HepG2 (cell line): ENCODE data around the gene DPH2. TPM values are rescaled to one million over a fixed set of nuclear protein-coding genes. Genes with fewer than 3 reads are reported as not detected.

Experiments used
- AGO2 ChIP-seq: fragments of 200-400 bp; formaldehyde crosslinking; optimal IDR thresholded peaks from 2 replicates; pipeline ENCODE3; 2017; ENCODE audit warnings: mild to moderate bottlenecking, low read depth, low read length, moderate library complexity
- ATRX ChIP-seq: sonication (generic); formaldehyde crosslinking; IDR thresholded peaks from 2 replicates; pipeline ENCODE4 v1.4.0; 2020; ENCODE audit warnings: missing genetic modification reagents, borderline replicate concordance
- HDAC1 ChIP-seq: sonication (generic); formaldehyde crosslinking; IDR thresholded peaks from 2 replicates; pipeline ENCODE4 v1.5.1; 2020; ENCODE audit warnings: mild to moderate bottlenecking, missing genetic modification reagents
- KLF12 ChIP-seq: sonication (generic); formaldehyde crosslinking; IDR thresholded peaks from 2 replicates; pipeline ENCODE4 v1.4.0; 2020; ENCODE audit warnings: missing genetic modification reagents, borderline replicate concordance
- XRCC5 ChIP-seq: fragments of 200-400 bp; formaldehyde crosslinking; optimal IDR thresholded peaks from 2 replicates; pipeline ENCODE3; 2017; ENCODE audit warnings: mild to moderate bottlenecking, low read length
- ZFP41 ChIP-seq: sonication (generic); formaldehyde crosslinking; IDR thresholded peaks from 2 replicates; pipeline ENCODE4 v1.4.0; 2020; ENCODE audit warnings: mild to moderate bottlenecking, missing genetic modification reagents, borderline replicate concordance
- ZKSCAN8 ChIP-seq: IDR thresholded peaks from 2 replicates; pipeline ENCODE4 v1.6.1; 2016; ENCODE audit warnings: borderline replicate concordance, missing genetic modification reagents, missing compliant biosample characterization
- ZMYM2 ChIP-seq: sonication (generic); formaldehyde crosslinking; IDR thresholded peaks from 2 replicates; pipeline ENCODE4 v1.8.0; 2022; ENCODE audit warnings: mild to moderate bottlenecking, missing genetic modification reagents
- ZNF253 ChIP-seq: sonication (generic); formaldehyde crosslinking; IDR thresholded peaks from 2 replicates; pipeline ENCODE4 v1.8.0; 2022; ENCODE audit warnings: mild to moderate bottlenecking, missing genetic modification reagents, borderline replicate concordance
- ZNF30 ChIP-seq: sonication (generic); formaldehyde crosslinking; IDR thresholded peaks from 2 replicates; pipeline ENCODE4 v1.5.0; 2020; ENCODE audit warnings: mild to moderate bottlenecking, missing genetic modification reagents
- ZNF329 ChIP-seq: sonication (generic); formaldehyde crosslinking; IDR thresholded peaks from 2 replicates; pipeline ENCODE4 v1.9.0; 2021; ENCODE audit warnings: low read depth, mild to moderate bottlenecking, missing genetic modification reagents
- ZNF34 ChIP-seq: sonication (generic); formaldehyde crosslinking; IDR thresholded peaks from 2 replicates; pipeline ENCODE4 v1.4.0; 2020; ENCODE audit warnings: mild to moderate bottlenecking, missing genetic modification reagents, borderline replicate concordance
- ZNF460 ChIP-seq: sonication (generic); formaldehyde crosslinking; IDR thresholded peaks from 2 replicates; pipeline ENCODE4 v1.5.1; 2020; ENCODE audit warnings: missing genetic modification reagents, mild to moderate bottlenecking, borderline replicate concordance
- ZNF510 ChIP-seq: sonication (generic); formaldehyde crosslinking; IDR thresholded peaks from 2 replicates; pipeline ENCODE4 v1.4.0; 2020; ENCODE audit warnings: low read depth, mild to moderate bottlenecking, missing genetic modification reagents
- ZNF674 ChIP-seq: sonication (generic); formaldehyde crosslinking; IDR thresholded peaks from 2 replicates; pipeline ENCODE4 v1.5.0; 2020; ENCODE audit warnings: low read depth, mild to moderate bottlenecking, missing genetic modification reagents
- ZNF720 ChIP-seq: sonication (generic); formaldehyde crosslinking; IDR thresholded peaks from 2 replicates; pipeline ENCODE4 v1.4.0; 2020; ENCODE audit warnings: missing genetic modification reagents
- ZNF850 ChIP-seq: sonication (generic); formaldehyde crosslinking; conservative IDR thresholded peaks from 2 replicates; pipeline ENCODE4 v1.9.0; 2021; ENCODE audit warnings: mild to moderate bottlenecking, missing genetic modification reagents
- ZNF878 ChIP-seq: sonication (generic); formaldehyde crosslinking; IDR thresholded peaks from 2 replicates; pipeline ENCODE4 v1.8.1; 2023; ENCODE audit warnings: mild to moderate bottlenecking, missing genetic modification reagents, moderate library complexity
- polyA plus RNA-seq, 8 experiments: library from polyadenylated mRNA; depleted of rRNA in 3 of 8; stranded (reverse) in 7 of 8; unstranded in 1 of 8; fragments of >200 nt; fragmentation: Illumina TruSeq in 4 of 8; extraction: Trizol in 4 of 8; gene quantifications; 2 replicates each; pipeline versions ENCODE4 v1.2.1 to v1.2.3, GENCODE V29; 2011 to 2016; ENCODE audit warnings: low read depth in 4 of 8, missing spikeins in 1 of 8, mixed read lengths in 1 of 8; ENCODE audit not compliant: insufficient read depth in 1 of 8
- total RNA-seq, 5 experiments: library from RNA; depleted of rRNA; stranded (reverse); fragments of >200 nt; fragmentation: Illumina TruSeq; extraction: Trizol; gene quantifications; 2 replicates each; pipeline ENCODE4 v1.2.3, GENCODE V29; 2016; ENCODE audit warnings: low read depth in 1 of 5
- TF ChIP-seq, protein P1 (sequence below): sonication (generic); formaldehyde crosslinking; IDR thresholded peaks from 2 replicates; pipeline ENCODE4 v1.4.0; 2020; ENCODE audit warnings: missing genetic modification reagents
- TF ChIP-seq, protein P2 (sequence below): sonication (generic); formaldehyde crosslinking; IDR thresholded peaks from 2 replicates; pipeline ENCODE4 v1.9.0; 2022; ENCODE audit warnings: missing genetic modification reagents, mild to moderate bottlenecking, borderline replicate concordance
- TF ChIP-seq, protein P3 (sequence below): sonication (generic); formaldehyde crosslinking; IDR thresholded peaks from 2 replicates; pipeline ENCODE4 v1.4.0; 2020; ENCODE audit warnings: mild to moderate bottlenecking, missing genetic modification reagents, borderline replicate concordance

The DPH2 gene
- total and polyA plus RNA-seq, 2 of the 13 experiments (the other 11 are each of a cell fraction or from before 2014, with no cell fraction given), result 32.2 to 38.3 TPM

DNA sequence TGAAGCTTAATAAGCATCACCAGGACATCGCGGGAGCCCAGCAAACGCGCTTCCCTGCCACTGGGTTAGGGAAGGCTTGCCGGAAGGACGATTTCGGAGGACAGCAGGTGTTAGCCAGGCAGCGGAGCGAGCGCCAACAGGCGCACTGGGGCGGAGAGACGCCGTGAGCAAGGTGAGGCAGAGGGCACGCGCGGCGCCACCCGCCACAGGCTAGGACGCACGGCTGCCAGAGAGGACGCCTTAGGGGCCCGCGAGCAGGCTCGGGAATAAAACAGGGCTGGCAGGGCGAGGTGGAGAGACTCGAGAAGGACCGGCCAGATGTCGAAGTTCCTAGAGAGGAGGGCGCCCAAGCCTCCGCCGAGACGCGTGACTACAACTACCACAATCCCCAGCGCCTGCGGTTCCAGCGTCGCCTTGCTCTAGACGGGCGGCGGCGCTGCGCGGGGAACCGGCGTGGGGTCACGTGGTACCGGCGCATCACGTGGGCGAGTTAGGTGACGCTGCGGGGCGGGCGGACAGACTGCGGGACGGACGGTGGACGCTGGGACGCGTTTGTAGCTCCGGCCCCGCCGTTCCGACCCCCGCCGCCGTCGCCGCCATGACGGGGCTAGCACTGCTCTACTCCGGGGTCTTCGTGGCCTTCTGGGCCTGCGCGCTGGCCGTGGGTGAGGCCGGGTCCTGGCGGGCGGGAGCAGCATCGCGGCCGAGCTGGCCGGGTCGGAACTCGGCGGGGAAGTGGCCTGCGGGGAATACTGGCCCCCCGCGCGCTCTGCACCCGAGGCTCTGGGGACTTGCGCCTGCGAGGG lies 4.8 kb downstream of the DPH2 start, which contains the start of gene ATP6V0B (continued):
- TF ChIP-seq ZNF34 (CRISPR knock-in tag) (peak; percentile 49), ZNF253 (CRISPR knock-in tag) (no peak), AGO2 (peak; percentile 87), ZFP41 (CRISPR knock-in tag) (no peak), KLF12 (CRISPR knock-in tag) (no peak), ZKSCAN8 (no peak), ZNF510 (CRISPR knock-in tag) (no peak), ZNF850 (CRISPR knock-in tag) (peak; percentile 73; the same call in 1 of the 2 replicates), ZNF878 (CRISPR knock-in tag) (no peak; the same call in 1 of the 2 replicates), ATRX (CRISPR knock-in tag) (no peak), HDAC1 (CRISPR knock-in tag) (peak; percentile 92), ZNF674 (CRISPR knock-in tag) (no peak; the same call in 1 of the 2 replicates), ZNF460 (CRISPR knock-in tag) (no peak), ZMYM2 (no peak), ZNF30 (CRISPR knock-in tag) (no peak; the same call in 1 of the 2 replicates), XRCC5 (peak; percentile 13), ZNF720 (no peak), ZNF329 (CRISPR knock-in tag) (no peak)
- TF ChIP-seq, protein P1, sequence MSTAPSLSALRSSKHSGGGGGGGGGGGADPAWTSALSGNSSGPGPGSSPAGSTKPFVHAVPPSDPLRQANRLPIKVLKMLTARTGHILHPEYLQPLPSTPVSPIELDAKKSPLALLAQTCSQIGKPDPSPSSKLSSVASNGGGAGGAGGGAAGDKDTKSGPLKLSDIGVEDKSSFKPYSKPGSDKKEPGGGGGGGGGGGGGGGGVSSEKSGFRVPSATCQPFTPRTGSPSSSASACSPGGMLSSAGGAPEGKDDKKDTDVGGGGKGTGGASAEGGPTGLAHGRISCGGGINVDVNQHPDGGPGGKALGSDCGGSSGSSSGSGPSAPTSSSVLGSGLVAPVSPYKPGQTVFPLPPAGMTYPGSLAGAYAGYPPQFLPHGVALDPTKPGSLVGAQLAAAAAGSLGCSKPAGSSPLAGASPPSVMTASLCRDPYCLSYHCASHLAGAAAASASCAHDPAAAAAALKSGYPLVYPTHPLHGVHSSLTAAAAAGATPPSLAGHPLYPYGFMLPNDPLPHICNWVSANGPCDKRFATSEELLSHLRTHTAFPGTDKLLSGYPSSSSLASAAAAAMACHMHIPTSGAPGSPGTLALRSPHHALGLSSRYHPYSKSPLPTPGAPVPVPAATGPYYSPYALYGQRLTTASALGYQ (CRISPR knock-in tag), result 0 out of 2 replicates have a peak, but pooled peaks have one; percentile 51
- TF ChIP-seq, protein P2, sequence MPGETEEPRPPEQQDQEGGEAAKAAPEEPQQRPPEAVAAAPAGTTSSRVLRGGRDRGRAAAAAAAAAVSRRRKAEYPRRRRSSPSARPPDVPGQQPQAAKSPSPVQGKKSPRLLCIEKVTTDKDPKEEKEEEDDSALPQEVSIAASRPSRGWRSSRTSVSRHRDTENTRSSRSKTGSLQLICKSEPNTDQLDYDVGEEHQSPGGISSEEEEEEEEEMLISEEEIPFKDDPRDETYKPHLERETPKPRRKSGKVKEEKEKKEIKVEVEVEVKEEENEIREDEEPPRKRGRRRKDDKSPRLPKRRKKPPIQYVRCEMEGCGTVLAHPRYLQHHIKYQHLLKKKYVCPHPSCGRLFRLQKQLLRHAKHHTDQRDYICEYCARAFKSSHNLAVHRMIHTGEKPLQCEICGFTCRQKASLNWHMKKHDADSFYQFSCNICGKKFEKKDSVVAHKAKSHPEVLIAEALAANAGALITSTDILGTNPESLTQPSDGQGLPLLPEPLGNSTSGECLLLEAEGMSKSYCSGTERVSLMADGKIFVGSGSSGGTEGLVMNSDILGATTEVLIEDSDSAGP (CRISPR knock-in tag), result peak; percentile 89
- TF ChIP-seq, protein P3, sequence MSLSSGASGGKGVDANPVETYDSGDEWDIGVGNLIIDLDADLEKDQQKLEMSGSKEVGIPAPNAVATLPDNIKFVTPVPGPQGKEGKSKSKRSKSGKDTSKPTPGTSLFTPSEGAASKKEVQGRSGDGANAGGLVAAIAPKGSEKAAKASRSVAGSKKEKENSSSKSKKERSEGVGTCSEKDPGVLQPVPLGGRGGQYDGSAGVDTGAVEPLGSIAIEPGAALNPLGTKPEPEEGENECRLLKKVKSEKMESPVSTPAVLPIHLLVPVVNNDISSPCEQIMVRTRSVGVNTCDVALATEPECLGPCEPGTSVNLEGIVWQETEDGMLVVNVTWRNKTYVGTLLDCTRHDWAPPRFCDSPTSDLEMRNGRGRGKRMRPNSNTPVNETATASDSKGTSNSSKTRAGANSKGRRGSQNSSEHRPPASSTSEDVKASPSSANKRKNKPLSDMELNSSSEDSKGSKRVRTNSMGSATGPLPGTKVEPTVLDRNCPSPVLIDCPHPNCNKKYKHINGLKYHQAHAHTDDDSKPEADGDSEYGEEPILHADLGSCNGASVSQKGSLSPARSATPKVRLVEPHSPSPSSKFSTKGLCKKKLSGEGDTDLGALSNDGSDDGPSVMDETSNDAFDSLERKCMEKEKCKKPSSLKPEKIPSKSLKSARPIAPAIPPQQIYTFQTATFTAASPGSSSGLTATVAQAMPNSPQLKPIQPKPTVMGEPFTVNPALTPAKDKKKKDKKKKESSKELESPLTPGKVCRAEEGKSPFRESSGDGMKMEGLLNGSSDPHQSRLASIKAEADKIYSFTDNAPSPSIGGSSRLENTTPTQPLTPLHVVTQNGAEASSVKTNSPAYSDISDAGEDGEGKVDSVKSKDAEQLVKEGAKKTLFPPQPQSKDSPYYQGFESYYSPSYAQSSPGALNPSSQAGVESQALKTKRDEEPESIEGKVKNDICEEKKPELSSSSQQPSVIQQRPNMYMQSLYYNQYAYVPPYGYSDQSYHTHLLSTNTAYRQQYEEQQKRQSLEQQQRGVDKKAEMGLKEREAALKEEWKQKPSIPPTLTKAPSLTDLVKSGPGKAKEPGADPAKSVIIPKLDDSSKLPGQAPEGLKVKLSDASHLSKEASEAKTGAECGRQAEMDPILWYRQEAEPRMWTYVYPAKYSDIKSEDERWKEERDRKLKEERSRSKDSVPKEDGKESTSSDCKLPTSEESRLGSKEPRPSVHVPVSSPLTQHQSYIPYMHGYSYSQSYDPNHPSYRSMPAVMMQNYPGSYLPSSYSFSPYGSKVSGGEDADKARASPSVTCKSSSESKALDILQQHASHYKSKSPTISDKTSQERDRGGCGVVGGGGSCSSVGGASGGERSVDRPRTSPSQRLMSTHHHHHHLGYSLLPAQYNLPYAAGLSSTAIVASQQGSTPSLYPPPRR (CRISPR knock-in tag), result no peak
